OCI-LY1 (cell line): Measurements from ENCODE around the gene TLR6.

ENCODE experiments used
- EZH2 ChIP-seq: fragments of 200-600 bp; sonication (generic), shearing (Covaris generic); IDR thresholded peaks from 2 replicates; pipeline ENCODE4 v1.8.0; 2017; ENCODE audit warnings: borderline replicate concordance, mixed run types, mild to moderate bottlenecking, antibody characterized with exemption, low read length, moderate library complexity, mixed read lengths
- TF ChIP-seq, protein P1 (sequence below): fragments of 200-600 bp; sonication (generic), shearing (Covaris generic); IDR thresholded peaks from 2 replicates; pipeline ENCODE4 v1.5.1; 2017; ENCODE audit warnings: mild to moderate bottlenecking, antibody characterized with exemption, low read length, moderate library complexity, mixed read lengths

DNA sequence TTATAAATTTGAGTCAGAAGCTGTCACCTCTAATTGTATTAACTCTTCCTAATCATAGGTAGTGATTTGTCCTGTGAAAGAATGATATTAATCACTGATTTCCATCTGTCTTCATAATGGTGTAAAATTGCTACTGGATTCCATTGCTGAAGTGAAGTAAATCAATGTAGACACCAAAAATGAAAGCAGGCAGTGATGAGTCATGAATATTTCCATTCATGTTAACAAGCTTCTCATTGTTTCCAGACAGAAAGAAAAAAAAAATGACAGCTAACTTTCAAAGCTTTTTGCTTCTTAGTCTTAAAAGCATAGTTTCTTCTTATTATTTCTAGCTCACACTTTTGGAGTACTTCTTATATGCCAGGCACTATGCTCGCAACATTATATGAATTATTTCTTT, 32.5 kb upstream of the TLR6 start:
- TF ChIP-seq, protein P1, sequence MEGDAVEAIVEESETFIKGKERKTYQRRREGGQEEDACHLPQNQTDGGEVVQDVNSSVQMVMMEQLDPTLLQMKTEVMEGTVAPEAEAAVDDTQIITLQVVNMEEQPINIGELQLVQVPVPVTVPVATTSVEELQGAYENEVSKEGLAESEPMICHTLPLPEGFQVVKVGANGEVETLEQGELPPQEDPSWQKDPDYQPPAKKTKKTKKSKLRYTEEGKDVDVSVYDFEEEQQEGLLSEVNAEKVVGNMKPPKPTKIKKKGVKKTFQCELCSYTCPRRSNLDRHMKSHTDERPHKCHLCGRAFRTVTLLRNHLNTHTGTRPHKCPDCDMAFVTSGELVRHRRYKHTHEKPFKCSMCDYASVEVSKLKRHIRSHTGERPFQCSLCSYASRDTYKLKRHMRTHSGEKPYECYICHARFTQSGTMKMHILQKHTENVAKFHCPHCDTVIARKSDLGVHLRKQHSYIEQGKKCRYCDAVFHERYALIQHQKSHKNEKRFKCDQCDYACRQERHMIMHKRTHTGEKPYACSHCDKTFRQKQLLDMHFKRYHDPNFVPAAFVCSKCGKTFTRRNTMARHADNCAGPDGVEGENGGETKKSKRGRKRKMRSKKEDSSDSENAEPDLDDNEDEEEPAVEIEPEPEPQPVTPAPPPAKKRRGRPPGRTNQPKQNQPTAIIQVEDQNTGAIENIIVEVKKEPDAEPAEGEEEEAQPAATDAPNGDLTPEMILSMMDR: no peak
- TF ChIP-seq EZH2: no peak
